ENCODE results near the gene TMEM259.

The TMEM259 gene

GRCh38 chr19:970695-971094 lies 50.2 kb downstream of the TMEM259 start:
- TF ChIP-seq CTCF (IDR thresholded peaks at IDR 0.05; ENCODE audit: low read depth, low read length, missing control alignments): peak; percentile 57
- no peak overlapping the region for H3K4me3 ChIP-seq (ENCODE audit: low read depth, low read length)
- in situ Hi-C loops (cut with HindIII; ENCODE audit: low sequenced_read_pairs): no loop called here
- no peak for DNase-seq (ENCODE audit: low read depth)

GRCh38 chr19:966485-967088 lies 54.3 kb downstream of the TMEM259 start:
- no peak for DNase-seq (ENCODE audit: low read depth)
- no peak for TF ChIP-seq CTCF (IDR thresholded peaks at IDR 0.05; ENCODE audit: low read depth, low read length, missing control alignments)
- no peak overlapping the region for H3K4me3 ChIP-seq (ENCODE audit: low read depth, low read length)
- in situ Hi-C loops (cut with HindIII; ENCODE audit: low sequenced_read_pairs): no loop called here

- TF ChIP-seq CTCF (IDR thresholded peaks at IDR 0.05; ENCODE audit: low read depth, low read length, missing control alignments): no peak
- in situ Hi-C loops (cut with HindIII; ENCODE audit: low sequenced_read_pairs): no loop called here
- DNase-seq (ENCODE audit: low read depth): no peak
- H3K4me3 ChIP-seq (ENCODE audit: low read depth, low read length): no peak overlapping the region
These were observed 55.9 kb downstream of the TMEM259 start for GRCh38 chr19:964761-965694.

GRCh38 chr19:964116-964520 lies 56.8 kb downstream of the TMEM259 start:
- in situ Hi-C loops (cut with HindIII; ENCODE audit: low sequenced_read_pairs): no loop called here
- no peak for DNase-seq (ENCODE audit: low read depth)
- no peak overlapping the region for H3K4me3 ChIP-seq (ENCODE audit: low read depth, low read length)
- TF ChIP-seq CTCF (IDR thresholded peaks at IDR 0.05; ENCODE audit: low read depth, low read length, missing control alignments): no peak

- no peak for TF ChIP-seq CTCF (IDR thresholded peaks at IDR 0.05; ENCODE audit: low read depth, low read length, missing control alignments)
- H3K4me3 ChIP-seq (ENCODE audit: low read depth, low read length): no peak overlapping the region
- no peak for DNase-seq (ENCODE audit: low read depth)
- in situ Hi-C loops (cut with HindIII; ENCODE audit: low sequenced_read_pairs): no loop called here
These were observed 57.4 kb downstream of the TMEM259 start for GRCh38 chr19:963486-963951.

- H3K4me3 ChIP-seq (ENCODE audit: low read depth, low read length): no peak overlapping the region
- in situ Hi-C loops (cut with HindIII; ENCODE audit: low sequenced_read_pairs): no loop called here
- DNase-seq (ENCODE audit: low read depth): no peak
- no peak for TF ChIP-seq CTCF (IDR thresholded peaks at IDR 0.05; ENCODE audit: low read depth, low read length, missing control alignments)
These were observed 58.1 kb downstream of the TMEM259 start for GRCh38 chr19:962683-963400.
